Endothelial cell of umbilical vein (primary cell): ENCODE data around the gene TMBIM6. TPM values are rescaled to one million over a fixed set of nuclear protein-coding genes. Genes with fewer than 3 reads are reported as not detected.

ENCODE experiments used
- BruUV-seq: library from RNA; stranded (reverse); fragments of 400-500 nt; replicated peaks from 2 replicates; lab custom pipeline; 2021; lab: Mats Ljungman, UMichigan
- CTCF ChIA-PET: fragments of 300-600, 350-600 bp; sonication (Branson Sonifier 250); formaldehyde crosslinking; loops from one replicate; lab custom pipeline; 2021; ENCODE audit warnings: antibody characterized with exemption, inconsistent platforms; lab: Charles Lee
- POLR2A ChIA-PET: fragments of 300-600, 350-600 bp; sonication (Branson Sonifier 250); formaldehyde crosslinking; loops from one replicate; lab custom pipeline; 2021; ENCODE audit warnings: antibody characterized with exemption, inconsistent platforms; lab: Charles Lee
- DNase-seq: peaks from one replicate; pipeline ENCODE4 v3.0.0-alpha.2; 2011; ENCODE audit warnings: low read depth, low spot score
- FAIRE-seq: peaks from 2 replicates; lab custom pipeline; 2011; peaks lifted over from hg19 to GRCh38; lab: Jason Lieb, UNC
- H2AFZ ChIP-seq: 2 replicates; pipeline ENCODE4 v1.6.0; 2012; ENCODE audit warnings: low read depth, low read length, control low read depth, inconsistent platforms
- H3K27ac ChIP-seq: 2 replicates; pipeline ENCODE4 v1.5.1; 2011; ENCODE audit warnings: low read depth, mild to moderate bottlenecking, control low read depth, low read length, moderate library complexity; ENCODE audit not compliant: insufficient read depth
- H3K27me3 ChIP-seq, 2 experiments: 2 replicates each; pipeline versions ENCODE4 v1.6.0 to v1.6.1; 2011; ENCODE audit warnings: low read length in 2 of 2, mixed read lengths in 1 of 2; ENCODE audit not compliant: control insufficient read depth in 2 of 2, insufficient read depth in 2 of 2
- H3K36me3 ChIP-seq, 2 experiments: 2 replicates in 1 of 2; 3 replicates in 1 of 2; pipeline ENCODE4 v1.5.1; 2011; ENCODE audit warnings: low read length in 2 of 2, mild to moderate bottlenecking in 1 of 2, moderate library complexity in 1 of 2; ENCODE audit not compliant: control insufficient read depth in 2 of 2, insufficient read depth in 2 of 2; ENCODE audit errors: extremely low read depth in 1 of 2
- H3K4me1 ChIP-seq: 3 replicates; pipeline ENCODE4 v1.5.1; 2011; ENCODE audit warnings: mild to moderate bottlenecking, low read length; ENCODE audit not compliant: control insufficient read depth, insufficient read depth; ENCODE audit errors: extremely low read depth
- H3K4me2 ChIP-seq: 2 replicates; pipeline ENCODE4 v1.6.1; 2011; ENCODE audit warnings: low read length, control low read depth, mixed read lengths; ENCODE audit not compliant: insufficient read depth
- H3K4me3 ChIP-seq, 3 experiments: fragments of 200-600 bp in 1 of 3; sonication (generic), shearing (Covaris generic) in 1 of 3; replicated peaks in 1 of 3; 2 replicates each; pipeline ENCODE4 v1.5.1; 2011 to 2016; ENCODE audit warnings: control low read depth in 3 of 3, low read length in 3 of 3, mild to moderate bottlenecking in 2 of 3, inconsistent platforms in 1 of 3, low read depth in 1 of 3, moderate library complexity in 1 of 3; ENCODE audit not compliant: insufficient read depth in 1 of 3
- H3K79me2 ChIP-seq: 2 replicates; pipeline ENCODE4 v1.6.0; 2012; ENCODE audit warnings: low read length, inconsistent platforms; ENCODE audit not compliant: control insufficient read depth, insufficient read depth
- H3K9ac ChIP-seq: replicated peaks from 2 replicates; pipeline ENCODE3; 2011; ENCODE audit warnings: low read length, control low read depth; ENCODE audit not compliant: insufficient read depth; ENCODE audit errors: extremely low read depth
- H3K9me1 ChIP-seq: replicated peaks from 3 replicates; pipeline ENCODE4 v1.6.0; 2011; ENCODE audit warnings: mild to moderate bottlenecking, low read length; ENCODE audit not compliant: control insufficient read depth, insufficient read depth; ENCODE audit errors: extremely low read depth
- H3K9me3 ChIP-seq: replicated peaks from 2 replicates; pipeline ENCODE4 v1.5.1; 2012; ENCODE audit warnings: low read length, inconsistent platforms; ENCODE audit not compliant: control insufficient read depth, insufficient read depth
- H4K20me1 ChIP-seq: replicated peaks from 2 replicates; pipeline ENCODE3; 2011; ENCODE audit warnings: mild to moderate bottlenecking, low read length; ENCODE audit not compliant: control insufficient read depth, insufficient read depth; ENCODE audit errors: extremely low read depth
- EZH2 ChIP-seq: IDR thresholded peaks from 2 replicates; pipeline ENCODE4 v1.6.1; 2012; ENCODE audit warnings: borderline replicate concordance, low read depth, mild to moderate bottlenecking, moderate library complexity, low read length, inconsistent platforms; ENCODE audit not compliant: severe bottlenecking
- FOS ChIP-seq: IDR thresholded peaks from 2 replicates; pipeline ENCODE4 v1.6.1; 2011; ENCODE audit warnings: mild to moderate bottlenecking, low read length, moderate library complexity, borderline replicate concordance; ENCODE audit not compliant: insufficient read depth
- GATA2 ChIP-seq: IDR thresholded peaks from 2 replicates; pipeline ENCODE4 v1.7.0; 2011; ENCODE audit warnings: low read depth, mild to moderate bottlenecking, moderate library complexity, mixed read lengths, low read length; ENCODE audit not compliant: insufficient read length, insufficient read depth
- JUN ChIP-seq: IDR thresholded peaks from 2 replicates; pipeline ENCODE4 v1.6.1; 2011; ENCODE audit warnings: borderline replicate concordance, low read depth; ENCODE audit not compliant: insufficient read length, insufficient read depth
- MAX ChIP-seq: IDR thresholded peaks from 2 replicates; pipeline ENCODE4 v1.6.1; 2011; ENCODE audit not compliant: insufficient read depth, insufficient read length
- MYC ChIP-seq: IDR thresholded peaks from one replicate; pipeline ENCODE4 v1.6.1; 2011; ENCODE audit warnings: mild to moderate bottlenecking, low read depth, low read length
- POLR2A ChIP-seq: IDR thresholded peaks from 2 replicates; pipeline ENCODE4 v1.6.1; 2012; ENCODE audit warnings: low read depth, mild to moderate bottlenecking, control low read depth, low read length
- POLR2AphosphoS5 ChIP-seq: IDR thresholded peaks from 2 replicates; pipeline ENCODE4 v1.6.1; 2012; ENCODE audit warnings: low read depth, mild to moderate bottlenecking, control low read depth, low read length, moderate library complexity; ENCODE audit not compliant: insufficient read depth
- dilution Hi-C: fragments of 300-500 bp; cut with MboI; formaldehyde crosslinking; loops from one replicate; pipeline ENCODE4 v1.15.0; 2019; ENCODE audit warnings: low sequenced_read_pairs; ENCODE audit not compliant: extremely low pct_ligation_motif_present
- intact Hi-C: fragments of 100-400 bp; cut with micrococcal nuclease; formaldehyde crosslinking; loops from one replicate; pipeline ENCODE4 v1.10.0; 2022
- polyA plus RNA-seq, 4 experiments: library from polyadenylated mRNA; depleted of rRNA in 3 of 4; stranded (reverse) in 3 of 4; unstranded in 1 of 4; fragments of >200 nt; gene quantifications; 2 replicates each; pipeline versions ENCODE4 v1.2.1 to v1.2.3, GENCODE V29; 2011 to 2012; ENCODE audit warnings: missing spikeins in 1 of 4
- total RNA-seq: library from RNA; stranded (reverse); gene quantifications from 2 replicates; pipeline ENCODE4 v1.2.3, GENCODE V29; 2021
- TF ChIP-seq, protein P1 (sequence below), 2 donors: IDR thresholded peaks; 1 replicate in 1 of 2; 2 replicates in 1 of 2; pipeline ENCODE4 v1.5.1; 2011; ENCODE audit warnings: low read length in 2 of 2, mild to moderate bottlenecking in 2 of 2, moderate library complexity in 2 of 2, control low read depth in 1 of 2, inconsistent platforms in 1 of 2, low read depth in 1 of 2; ENCODE audit not compliant: insufficient read depth in 1 of 2; ENCODE audit errors: extremely low read depth in 1 of 2

TMBIM6 gene
- total and polyA plus RNA-seq, 2 donors (not counting 3 experiments of a cell fraction or from before 2014, with no cell fraction given): 393 to 579 TPM

DNA sequence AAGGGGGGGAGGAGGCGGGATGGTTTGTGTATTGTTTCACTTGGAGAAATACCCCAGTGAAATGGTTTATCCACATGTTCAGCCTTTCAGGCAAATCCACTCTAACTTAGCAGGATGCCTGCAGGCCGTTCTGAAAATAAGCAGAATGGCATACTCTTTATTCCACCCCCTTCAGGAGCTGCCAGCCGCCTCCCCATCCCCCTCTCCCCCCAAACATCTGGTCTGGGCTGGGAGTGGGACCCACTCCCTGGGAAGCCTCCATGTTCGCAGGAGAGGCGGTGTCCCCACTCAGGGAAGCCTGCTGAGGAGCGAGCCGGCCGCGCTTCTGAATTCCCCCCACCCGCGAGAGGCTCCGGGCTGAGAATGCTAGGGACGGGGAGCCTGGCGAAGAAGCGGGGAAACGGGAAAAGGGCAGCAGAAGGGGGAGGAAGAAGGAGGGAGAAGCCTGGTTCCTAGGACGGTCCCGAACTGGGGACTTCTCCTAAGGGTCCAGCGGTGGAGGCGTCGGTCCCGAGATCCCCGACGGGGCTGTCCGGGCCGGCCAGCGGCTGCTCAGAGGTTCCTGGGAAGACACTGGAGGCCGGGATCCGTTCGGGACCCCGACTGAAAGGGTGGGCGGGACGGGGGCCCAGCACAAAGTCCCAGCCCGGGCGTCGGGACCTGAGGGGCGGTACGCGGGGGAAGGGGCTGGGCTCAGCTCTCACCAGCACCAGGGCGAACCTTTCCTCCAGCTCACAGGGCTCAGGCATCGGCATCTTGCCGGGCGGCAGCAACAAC is 34.8 kb upstream of the TMBIM6 start:
- peak; percentile 28 for TF ChIP-seq POLR2A
- TF ChIP-seq EZH2: no peak
- H3K9me1 ChIP-seq: no peaks in the 10 kb centered on the region
- H3K27ac ChIP-seq: peak overlapping the region; percentile 85
- intact Hi-C loops (loop anchor here (1.0 to 2.0 kb wide), 6 partner anchors 33 to 138 kb away; partner anchors contain the start of genes MCRS1 and TMBIM6), dilution Hi-C loops (no loop called here)
- peaks cover 52% of the 10 kb centered on the region for H3K79me2 ChIP-seq
- H2AFZ ChIP-seq: peak overlapping the region; percentile 17
- POLR2A ChIA-PET: interaction anchor here (1.1 to 2.6 kb wide), 4 partner anchors 34 to 59 kb away, joined by 3 to 21 read pairs (median 10); partner anchors contain the start of gene TMBIM6
- peaks cover 4% of the 10 kb centered on the region for H4K20me1 ChIP-seq
- no peaks in the 10 kb centered on the region for H3K9me3 ChIP-seq
- H3K27me3 ChIP-seq: peaks cover 10 to 16% of the 10 kb centered on the region in 2 experiments
- CTCF ChIA-PET: interaction anchor here (0.8 to 6.7 kb wide), 11 partner anchors 16 to 84 kb away, joined by 4 to 93 read pairs (median 14); partner anchors contain the start of genes PRPF40B and TMBIM6
- peak; percentile 64 for DNase-seq
- H3K4me2 ChIP-seq: peak overlapping the region; percentile 97
- H3K4me1 ChIP-seq: peaks cover 36% of the 10 kb centered on the region
- peak; percentile 24 for FAIRE-seq
- H3K36me3 ChIP-seq: no peaks in the 10 kb centered on the region
- BruUV-seq: TSS peak; percentile 38
- peak overlapping the region; percentile 88 to 96 (median 93) for H3K4me3 ChIP-seq
- H3K9ac ChIP-seq: peak overlapping the region; percentile 90

- peak within 1 kb of the TSS; percentile 88 to 96 (median 93) for H3K4me3 ChIP-seq
- intact Hi-C loops: loop anchor here (1.0 to 2.0 kb wide), 6 partner anchors 34 to 138 kb away; partner anchors contain the start of genes MCRS1 and TMBIM6
- peak within 1 kb of the TSS; percentile 90 for H3K9ac ChIP-seq
- no peaks in the 10 kb centered on the region for H3K9me3 ChIP-seq
- ChIA-PET POLR2A (interaction anchor here (1.1 to 2.6 kb wide), 4 partner anchors 34 to 60 kb away, joined by 3 to 21 read pairs (median 10); partner anchors contain the start of gene TMBIM6), CTCF (interaction anchor here (0.8 to 6.7 kb wide), 8 partner anchors 32 to 84 kb away, joined by 4 to 93 read pairs (median 33); partner anchors contain the start of genes PRPF40B and TMBIM6)
- peak within 1 kb of the TSS; percentile 97 for H3K4me2 ChIP-seq
- no peaks in the 10 kb centered on the region for H3K9me1 ChIP-seq
- H4K20me1 ChIP-seq: peaks cover 4% of the 10 kb centered on the region
- H3K4me1 ChIP-seq: peaks cover 36% of the 10 kb centered on the region
- H3K27me3 ChIP-seq: peaks cover 18 to 21% of the 10 kb centered on the region in 2 experiments
- peak; percentile 97 for DNase-seq
- BruUV-seq: no TSS peak
- FAIRE-seq: peak; percentile 73
- peak within 1 kb of the TSS; percentile 85 for H3K27ac ChIP-seq
- peak within 1 kb of the TSS; percentile 26 for H2AFZ ChIP-seq
- H3K79me2 ChIP-seq: peaks cover 45% of the 10 kb centered on the region
- dilution Hi-C loops: no loop called here
- H3K36me3 ChIP-seq: no peaks in the 10 kb centered on the region
- TF ChIP-seq GATA2 (no peak), MYC (no peak), EZH2 (no peak), POLR2A (peak; percentile 23), FOS (no peak), MAX (peak; percentile 38), JUN (no peak), POLR2AphosphoS5 (peak; percentile 81)
- TF ChIP-seq, protein P1, sequence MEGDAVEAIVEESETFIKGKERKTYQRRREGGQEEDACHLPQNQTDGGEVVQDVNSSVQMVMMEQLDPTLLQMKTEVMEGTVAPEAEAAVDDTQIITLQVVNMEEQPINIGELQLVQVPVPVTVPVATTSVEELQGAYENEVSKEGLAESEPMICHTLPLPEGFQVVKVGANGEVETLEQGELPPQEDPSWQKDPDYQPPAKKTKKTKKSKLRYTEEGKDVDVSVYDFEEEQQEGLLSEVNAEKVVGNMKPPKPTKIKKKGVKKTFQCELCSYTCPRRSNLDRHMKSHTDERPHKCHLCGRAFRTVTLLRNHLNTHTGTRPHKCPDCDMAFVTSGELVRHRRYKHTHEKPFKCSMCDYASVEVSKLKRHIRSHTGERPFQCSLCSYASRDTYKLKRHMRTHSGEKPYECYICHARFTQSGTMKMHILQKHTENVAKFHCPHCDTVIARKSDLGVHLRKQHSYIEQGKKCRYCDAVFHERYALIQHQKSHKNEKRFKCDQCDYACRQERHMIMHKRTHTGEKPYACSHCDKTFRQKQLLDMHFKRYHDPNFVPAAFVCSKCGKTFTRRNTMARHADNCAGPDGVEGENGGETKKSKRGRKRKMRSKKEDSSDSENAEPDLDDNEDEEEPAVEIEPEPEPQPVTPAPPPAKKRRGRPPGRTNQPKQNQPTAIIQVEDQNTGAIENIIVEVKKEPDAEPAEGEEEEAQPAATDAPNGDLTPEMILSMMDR (IDR thresholded peaks at IDR 0.05; ENCODE audit: extremely low read depth in 1 of 2, insufficient read depth in 1 of 2, low read depth in 1 of 2, low read length in 2 of 2): peak; percentile 90 to 93
Observed at GRCh38 chr12:49707128-49707811, 34.1 kb upstream of the TMBIM6 start, which contains the start of gene FMNL3. TSS of gene FMNL3 (minus strand) at chr12:49707405. CDS start at chr12:49707180, 225 bp downstream.
